Measurements from ENCODE around the gene MYO9B.

Gene MYO9B

DNA sequence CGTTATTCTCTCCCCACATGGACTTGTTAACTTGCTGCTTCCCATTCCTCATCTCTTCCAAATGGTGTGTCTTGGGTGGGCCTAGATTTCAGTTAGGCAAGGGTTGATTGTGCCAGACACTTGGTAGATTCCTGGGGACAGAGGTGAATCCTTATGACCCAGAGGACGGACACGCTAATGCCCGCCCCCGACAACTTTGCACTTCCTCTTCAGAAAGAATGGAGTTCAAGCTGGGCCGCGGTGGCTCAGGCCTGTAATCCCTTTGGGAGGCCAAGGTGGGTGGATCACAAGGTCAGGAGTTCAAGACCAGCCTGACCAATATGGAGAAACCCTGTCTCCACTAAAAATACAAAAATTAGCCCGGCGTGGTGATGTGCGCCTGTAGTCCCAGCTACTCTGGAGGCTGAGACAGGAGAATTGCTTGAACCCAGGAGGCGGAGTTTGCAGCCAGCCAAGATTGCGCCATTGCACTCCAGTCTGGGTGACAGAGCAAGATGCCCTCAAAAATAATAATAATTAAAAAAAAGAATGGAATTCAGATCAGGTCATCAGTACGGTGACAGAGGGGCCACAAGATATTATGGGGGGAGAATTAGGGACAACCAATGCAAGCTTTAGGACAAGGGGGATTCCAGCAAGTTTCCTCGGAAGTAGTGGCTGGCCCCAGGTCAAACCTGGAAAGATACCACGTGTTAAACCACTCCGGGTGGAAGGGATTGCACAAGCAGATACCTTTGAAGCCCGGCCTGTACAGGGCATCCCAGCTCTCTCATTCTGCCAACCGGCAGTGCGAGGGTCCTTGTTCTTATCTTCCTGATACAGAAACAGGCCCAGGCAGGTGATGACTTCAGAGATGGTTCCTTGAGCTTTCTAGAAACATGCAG lies 2.7 kb downstream of the MYO9B start:
- H3K4me3 ChIP-seq (ENCODE audit: low read depth, low read length) = no peak overlapping the region
- DNase-seq = peak; percentile 44
- H3K9me3 ChIP-seq (ENCODE audit: severe bottlenecking) = no peaks in the 10 kb centered on the region
- H3K27ac ChIP-seq = peak overlapping the region; percentile 82
- no peaks in the 10 kb centered on the region for H3K27me3 ChIP-seq (ENCODE audit: insufficient read depth, low read depth, severe bottlenecking)
- TF ChIP-seq, protein P1, sequence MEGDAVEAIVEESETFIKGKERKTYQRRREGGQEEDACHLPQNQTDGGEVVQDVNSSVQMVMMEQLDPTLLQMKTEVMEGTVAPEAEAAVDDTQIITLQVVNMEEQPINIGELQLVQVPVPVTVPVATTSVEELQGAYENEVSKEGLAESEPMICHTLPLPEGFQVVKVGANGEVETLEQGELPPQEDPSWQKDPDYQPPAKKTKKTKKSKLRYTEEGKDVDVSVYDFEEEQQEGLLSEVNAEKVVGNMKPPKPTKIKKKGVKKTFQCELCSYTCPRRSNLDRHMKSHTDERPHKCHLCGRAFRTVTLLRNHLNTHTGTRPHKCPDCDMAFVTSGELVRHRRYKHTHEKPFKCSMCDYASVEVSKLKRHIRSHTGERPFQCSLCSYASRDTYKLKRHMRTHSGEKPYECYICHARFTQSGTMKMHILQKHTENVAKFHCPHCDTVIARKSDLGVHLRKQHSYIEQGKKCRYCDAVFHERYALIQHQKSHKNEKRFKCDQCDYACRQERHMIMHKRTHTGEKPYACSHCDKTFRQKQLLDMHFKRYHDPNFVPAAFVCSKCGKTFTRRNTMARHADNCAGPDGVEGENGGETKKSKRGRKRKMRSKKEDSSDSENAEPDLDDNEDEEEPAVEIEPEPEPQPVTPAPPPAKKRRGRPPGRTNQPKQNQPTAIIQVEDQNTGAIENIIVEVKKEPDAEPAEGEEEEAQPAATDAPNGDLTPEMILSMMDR (IDR thresholded peaks at IDR 0.05; ENCODE audit: low read depth, low read length) = no peak
- peaks cover 9% of the 10 kb centered on the region for H3K36me3 ChIP-seq

DNA sequence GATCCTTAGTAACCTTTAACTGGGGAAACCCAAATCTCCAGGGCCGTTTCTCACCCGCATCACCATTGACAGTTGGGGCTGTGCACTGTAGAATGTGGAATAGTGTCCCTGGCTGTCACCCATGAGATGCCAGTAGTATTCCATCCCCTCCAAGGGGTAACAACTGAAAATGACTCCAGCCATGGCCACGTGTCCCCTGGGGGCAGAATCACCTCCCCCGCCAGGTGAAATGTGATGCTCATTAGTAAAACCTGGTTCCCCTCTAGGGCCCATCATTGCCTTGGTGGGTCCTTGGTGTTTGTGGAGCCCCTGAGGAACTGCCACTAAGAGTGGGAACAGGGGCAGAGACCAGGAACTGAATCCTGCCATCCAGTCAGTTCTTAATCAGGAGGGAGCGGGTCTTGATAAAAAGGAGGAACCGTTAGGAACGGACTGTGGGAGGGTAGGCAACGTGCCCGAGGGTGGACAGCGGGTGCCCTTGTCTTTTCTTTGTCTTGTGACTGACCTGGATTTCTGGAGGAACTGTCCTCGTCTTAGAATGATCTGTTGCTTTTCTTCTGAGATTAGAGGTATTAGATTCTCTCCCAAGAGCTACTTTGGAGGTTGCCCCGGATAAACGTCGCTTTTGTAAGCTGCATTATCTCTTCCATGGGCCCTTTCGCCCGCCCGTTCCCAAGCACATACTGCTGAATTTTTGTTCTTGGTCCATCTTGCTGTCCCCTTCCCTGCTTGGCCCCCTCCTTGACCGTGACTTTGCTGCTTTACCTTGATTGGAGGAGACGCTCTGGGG lies 3.5 kb downstream of the MYO9B start:
- Histone ChIP-seq H3K36me3 (peaks cover 5% of the 10 kb centered on the region; the same call in 1 of the 2 replicates), H3K27me3 (ENCODE audit: insufficient read depth, low read depth, severe bottlenecking) (no peaks in the 10 kb centered on the region), H3K9me3 (ENCODE audit: severe bottlenecking) (no peaks in the 10 kb centered on the region), H3K4me3 (ENCODE audit: low read depth, low read length) (peak overlapping the region; percentile 53), H3K27ac (peak overlapping the region; percentile 82)
- TF ChIP-seq, protein P1 (IDR thresholded peaks at IDR 0.05; ENCODE audit: low read depth, low read length) = no peak
- DNase-seq = peak; percentile 65

DNA sequence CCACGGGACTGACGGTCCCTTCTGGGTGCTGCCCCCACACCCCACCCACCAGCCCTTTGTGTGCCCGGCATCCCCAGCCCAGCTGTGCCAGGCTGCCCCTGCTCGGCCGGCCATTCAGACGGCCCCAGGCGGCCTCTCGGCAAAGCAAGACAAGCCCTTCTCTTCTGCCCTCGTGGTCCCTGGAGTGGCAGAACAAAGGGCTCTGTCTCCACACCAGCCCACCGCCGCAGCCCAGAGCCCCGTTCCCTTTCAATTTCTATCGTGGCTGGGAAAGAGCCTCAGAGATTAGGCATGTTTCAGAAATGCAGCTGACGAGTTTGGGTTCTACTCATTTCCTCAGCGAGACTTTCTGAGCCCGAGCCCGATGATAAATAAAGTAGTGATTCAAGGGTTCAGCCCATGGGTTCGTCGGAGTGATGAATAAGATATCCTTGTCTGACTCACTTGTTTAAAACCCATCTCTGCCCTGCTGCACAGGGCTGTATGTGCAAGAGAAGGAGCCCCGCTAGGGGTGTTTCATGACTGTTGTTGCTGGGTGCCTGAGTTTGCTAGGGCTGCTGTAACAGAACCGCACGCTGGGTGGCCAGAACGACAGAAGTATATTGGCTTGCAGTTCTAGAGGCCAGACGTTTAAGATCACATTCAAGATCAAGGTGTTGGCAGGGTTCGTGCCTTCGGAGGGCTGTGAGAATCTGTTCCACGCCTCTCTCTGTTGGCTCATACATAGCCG lies 4.3 kb downstream of the MYO9B start:
- TF ChIP-seq, protein P1 (IDR thresholded peaks at IDR 0.05; ENCODE audit: low read depth, low read length) = peak; percentile 60
- peak; percentile 79 for DNase-seq
- no peaks in the 10 kb centered on the region for H3K27me3 ChIP-seq (ENCODE audit: insufficient read depth, low read depth, severe bottlenecking)
- H3K4me3 ChIP-seq (ENCODE audit: low read depth, low read length) = peak overlapping the region; percentile 53
- H3K27ac ChIP-seq = peak overlapping the region; percentile 82
- no peaks in the 10 kb centered on the region for H3K9me3 ChIP-seq (ENCODE audit: severe bottlenecking)
- peaks cover 5% of the 10 kb centered on the region; the same call in 1 of the 2 replicates for H3K36me3 ChIP-seq

DNA sequence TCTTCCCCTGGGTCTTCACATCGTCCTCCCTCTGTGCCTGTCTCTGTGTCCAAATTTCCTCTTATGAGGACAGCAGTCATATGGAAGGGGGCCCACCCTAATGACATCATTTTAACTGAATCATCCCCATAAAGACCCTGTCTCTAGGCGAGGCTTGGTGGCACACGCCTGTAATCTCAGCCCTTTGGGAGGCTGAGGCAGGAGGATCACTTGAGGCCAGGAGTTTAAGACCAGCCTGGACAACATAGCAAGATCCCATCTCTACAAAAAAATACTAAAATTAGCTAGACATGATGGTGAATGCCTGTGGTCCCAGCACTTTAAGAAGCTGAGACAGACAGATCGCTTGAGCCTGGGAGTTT lies 4.8 kb downstream of the MYO9B start:
- Histone ChIP-seq H3K4me3 (ENCODE audit: low read depth, low read length) (peak overlapping the region; percentile 53; the same call in 1 of the 2 replicates), H3K27ac (peak overlapping the region; percentile 82; the same call in 1 of the 2 replicates), H3K9me3 (ENCODE audit: severe bottlenecking) (no peaks in the 10 kb centered on the region), H3K27me3 (ENCODE audit: insufficient read depth, low read depth, severe bottlenecking) (no peaks in the 10 kb centered on the region), H3K36me3 (peaks cover 5% of the 10 kb centered on the region; the same call in 1 of the 2 replicates)
- TF ChIP-seq, protein P1 (IDR thresholded peaks at IDR 0.05; ENCODE audit: low read depth, low read length) = no peak
- DNase-seq = no peak

DNA sequence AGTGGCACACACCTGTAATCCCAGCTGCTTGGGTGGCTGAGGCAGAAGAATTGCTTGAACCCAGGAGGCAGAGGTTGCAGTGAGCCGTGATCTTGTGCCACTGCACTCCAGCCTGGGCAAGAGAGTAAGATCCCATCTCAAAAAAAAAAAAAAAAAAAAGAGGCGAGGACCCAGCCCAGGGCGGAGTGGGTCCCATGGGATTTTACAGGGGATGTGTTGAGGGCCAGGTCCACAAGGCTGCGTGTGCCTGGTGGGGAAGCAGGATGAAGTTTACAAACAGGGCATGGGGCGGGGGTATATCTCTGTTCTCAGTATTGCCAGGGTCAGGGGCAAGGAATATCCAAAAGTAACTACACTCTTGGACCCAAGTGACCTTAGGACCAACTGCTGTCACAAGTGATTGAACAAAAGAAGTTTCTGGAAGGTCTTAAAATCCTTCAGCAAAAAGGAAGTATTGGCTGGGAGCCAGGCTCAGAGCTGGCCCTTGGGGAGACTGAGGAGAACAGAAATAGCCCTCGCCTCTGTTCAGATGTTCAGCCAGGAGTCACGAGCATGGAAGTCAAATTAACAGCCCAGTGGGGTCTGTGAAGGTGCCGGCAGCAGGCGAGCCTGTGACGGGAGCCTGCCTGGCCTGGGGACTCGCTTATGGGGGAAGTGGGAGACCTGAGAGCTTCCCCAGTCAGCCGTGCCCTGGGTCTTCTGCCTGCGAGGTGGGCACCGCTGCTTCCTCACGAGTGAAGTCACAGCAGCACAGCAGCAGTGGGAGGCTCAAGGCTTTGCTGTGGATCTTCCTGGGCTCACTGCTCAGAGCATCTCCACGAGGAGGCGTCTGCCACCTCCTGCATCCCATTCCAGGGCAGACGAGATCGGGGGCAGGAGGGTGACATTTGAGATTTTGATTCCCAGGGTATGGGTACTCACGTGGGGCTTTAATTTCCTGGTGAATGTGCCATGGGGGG lies 6.4 kb downstream of the MYO9B start:
- no peaks in the 10 kb centered on the region for H3K9me3 ChIP-seq (ENCODE audit: severe bottlenecking)
- H3K27ac ChIP-seq = no peak overlapping the region
- H3K27me3 ChIP-seq (ENCODE audit: insufficient read depth, low read depth, severe bottlenecking) = no peaks in the 10 kb centered on the region
- no peak for DNase-seq
- TF ChIP-seq, protein P1 (IDR thresholded peaks at IDR 0.05; ENCODE audit: low read depth, low read length) = no peak
- H3K36me3 ChIP-seq = peaks cover 12% of the 10 kb centered on the region
- no peak overlapping the region for H3K4me3 ChIP-seq (ENCODE audit: low read depth, low read length)

Data from WERI-Rb-1 (cell line).